Measurements from ENCODE around the gene DNAJC16. TPM values are rescaled to one million over a fixed set of nuclear protein-coding genes. Genes with fewer than 3 reads are reported as not detected.
A peak's percentile ranks its signal among the peaks of the same experiment; 100 is the strongest.
"Not testable (repeated sequence)": the region's sequence is repeated elsewhere in the genome, so short reads cannot be mapped to it uniquely, and the experiment has no call there.

DNAJC16 gene
- total RNA-seq = 10 to 100 TPM; 29.6 to 31.0 TPM
- 1 to 10 TPM; 5.1 to 8.2 TPM for polyA plus RNA-seq

- ChIA-PET POLR2A (ENCODE audit: partially characterized antibody) (interaction anchor here (0.6 to 5.3 kb wide), 15 partner anchors 8 to 1378 kb away, joined by 3 to 28 read pairs (median 3); partner anchors contain the start of gene DDI2), CTCF (ENCODE audit: partially characterized antibody) (interaction anchor here (0.8 to 2.1 kb wide), 4 partner anchors 10 to 127 kb away, joined by 3 to 5 read pairs (median 4); no protein-coding TSS in a partner anchor)
- Histone ChIP-seq H3K4me3 (ENCODE audit: low read length in 2 of 2) (peak within 1 kb of the TSS; percentile 61 to 76), H3K4me1 (ENCODE audit: insufficient read depth, low read length) (peaks cover 40% of the 10 kb centered on the region), H3K36me3 (ENCODE audit: insufficient read depth, low read length) (no peaks in the 10 kb centered on the region), H3K27ac (ENCODE audit: low read depth, low read length) (peak within 1 kb of the TSS; percentile 71), H3K9me3 (ENCODE audit: control insufficient read depth in 1 of 2, low read length in 2 of 2) (no peaks in the 10 kb centered on the region), H3K27me3 (ENCODE audit: insufficient read depth, low read length) (no peaks in the 10 kb centered on the region)
- Mint-ChIP-seq H3K4me1 (peaks cover 32 to 66% (median 45%) of the 10 kb centered on the region in 4 donors), H3K27ac (peak within 1 kb of the TSS; percentile 86 to 100 (median 100)), H3K4me3 (peak within 1 kb of the TSS; percentile 85 to 97 (median 94)), H3K36me3 (peaks cover 4 to 16% of the 10 kb centered on the region in 2 donors), H3K9me3 (peaks cover 0 to 2% (median 0%) of the 10 kb centered on the region in 8 donors), H3K27me3 (no peaks in the 10 kb centered on the region)
- intact Hi-C loops (cut with micrococcal nuclease) = loop anchor here (1.0 to 10.0 kb wide), 4 partner anchors 91 to 1908 kb away; partner anchors contain the start of genes DDI2, RCC2, SDHB and ZBTB17
- peak; percentile 97 to 99 (median 98) for DNase-seq
Observed at GRCh38 chr1:15526490-15527339, at the start of gene DNAJC16. TSS of gene DNAJC16 (plus strand) at chr1:15526848. CDS start at chr1:15529106, 2,258 bp downstream.

- Histone ChIP-seq H3K4me3 (ENCODE audit: low read length in 2 of 2) (no peak overlapping the region), H3K27me3 (ENCODE audit: insufficient read depth, low read length) (no peaks in the 10 kb centered on the region), H3K36me3 (ENCODE audit: insufficient read depth, low read length) (no peaks in the 10 kb centered on the region), H3K4me1 (ENCODE audit: insufficient read depth, low read length) (no peaks in the 10 kb centered on the region), H3K27ac (ENCODE audit: low read depth, low read length) (no peak overlapping the region), H3K9me3 (ENCODE audit: control insufficient read depth in 1 of 2, low read length in 2 of 2) (no peaks in the 10 kb centered on the region)
- H3K9me3 Mint-ChIP-seq = no peaks in the 10 kb centered on the region
- CTCF ChIA-PET (ENCODE audit: partially characterized antibody) = no interaction called here
- DNase-seq = no peak
- H3K27ac Mint-ChIP-seq = no peak overlapping the region
- H3K4me1 Mint-ChIP-seq = no peaks in the 10 kb centered on the region
- POLR2A ChIA-PET (ENCODE audit: partially characterized antibody) = no interaction called here
- H3K4me3 Mint-ChIP-seq = no peak overlapping the region
- no peaks in the 10 kb centered on the region for H3K36me3 Mint-ChIP-seq
- H3K27me3 Mint-ChIP-seq = no peaks in the 10 kb centered on the region
- intact Hi-C loops (cut with micrococcal nuclease) = no loop called here
Observed at GRCh38 chr1:15476927-15477326, 49.7 kb upstream of the DNAJC16 start.

- POLR2A ChIA-PET (ENCODE audit: partially characterized antibody) = no interaction called here
- H3K36me3 ChIP-seq (ENCODE audit: insufficient read depth, low read length) = no peaks in the 10 kb centered on the region
- Mint-ChIP-seq H3K27ac (peak overlapping the region in 1 of 7 donors; percentile 34), H3K4me3 (no peak overlapping the region), H3K36me3 (no peaks in the 10 kb centered on the region), H3K9me3 (no peaks in the 10 kb centered on the region), H3K27me3 (no peaks in the 10 kb centered on the region), H3K4me1 (no peaks in the 10 kb centered on the region)
- H3K27ac ChIP-seq (ENCODE audit: low read depth, low read length) = no peak overlapping the region
- intact Hi-C loops (cut with micrococcal nuclease) = no loop called here
- H3K27me3 ChIP-seq (ENCODE audit: insufficient read depth, low read length) = no peaks in the 10 kb centered on the region
- H3K4me1 ChIP-seq (ENCODE audit: insufficient read depth, low read length) = no peaks in the 10 kb centered on the region
- H3K9me3 ChIP-seq (ENCODE audit: control insufficient read depth in 1 of 2, low read length in 2 of 2) = no peaks in the 10 kb centered on the region
- CTCF ChIA-PET (ENCODE audit: partially characterized antibody) = no interaction called here
- no peak for DNase-seq
- H3K4me3 ChIP-seq (ENCODE audit: low read length in 2 of 2) = no peak overlapping the region
Observed at GRCh38 chr1:15477646-15478212, 48.9 kb upstream of the DNAJC16 start.

- Histone ChIP-seq H3K27ac (ENCODE audit: low read depth, low read length) (no peak overlapping the region), H3K4me1 (ENCODE audit: insufficient read depth, low read length) (no peaks in the 10 kb centered on the region), H3K27me3 (ENCODE audit: insufficient read depth, low read length) (no peaks in the 10 kb centered on the region), H3K4me3 (ENCODE audit: low read length in 2 of 2) (no peak overlapping the region), H3K36me3 (ENCODE audit: insufficient read depth, low read length) (no peaks in the 10 kb centered on the region), H3K9me3 (ENCODE audit: control insufficient read depth in 1 of 2, low read length in 2 of 2) (no peaks in the 10 kb centered on the region)
- no peak for DNase-seq
- ChIA-PET POLR2A (ENCODE audit: partially characterized antibody) (no interaction called here), CTCF (ENCODE audit: partially characterized antibody) (no interaction called here)
- Mint-ChIP-seq H3K9me3 (no peaks in the 10 kb centered on the region), H3K36me3 (peaks cover 2 to 3% of the 10 kb centered on the region in 2 donors), H3K27ac (peak overlapping the region in 2 of 7 donors; percentile 18 to 27), H3K27me3 (no peaks in the 10 kb centered on the region), H3K4me3 (no peak overlapping the region), H3K4me1 (no peaks in the 10 kb centered on the region)
- intact Hi-C loops (cut with micrococcal nuclease) = no loop called here
Observed at GRCh38 chr1:15479654-15480347, 46.8 kb upstream of the DNAJC16 start.

- H3K4me1 ChIP-seq (ENCODE audit: insufficient read depth, low read length); H3K4me3 Mint-ChIP-seq; POLR2A ChIA-PET (ENCODE audit: partially characterized antibody); H3K9me3 Mint-ChIP-seq; H3K9me3 ChIP-seq (ENCODE audit: control insufficient read depth in 1 of 2, low read length in 2 of 2); intact Hi-C loops (cut with micrococcal nuclease); H3K4me1 Mint-ChIP-seq; H3K27ac Mint-ChIP-seq; H3K27me3 Mint-ChIP-seq; H3K36me3 ChIP-seq (ENCODE audit: insufficient read depth, low read length); H3K4me3 ChIP-seq (ENCODE audit: low read length in 2 of 2); H3K27ac ChIP-seq (ENCODE audit: low read depth, low read length); H3K27me3 ChIP-seq (ENCODE audit: insufficient read depth, low read length); DNase-seq; CTCF ChIA-PET (ENCODE audit: partially characterized antibody): not testable (repeated sequence)
- peaks cover 10 to 22% of the 10 kb centered on the region in 2 donors for H3K36me3 Mint-ChIP-seq
Observed at GRCh38 chr1:15482455-15482854, 44.2 kb upstream of the DNAJC16 start.

GRCh38 chr1:15482983-15483543 lies 43.6 kb upstream of the DNAJC16 start:
- H3K27ac Mint-ChIP-seq; DNase-seq; intact Hi-C loops (cut with micrococcal nuclease); H3K27me3 ChIP-seq (ENCODE audit: insufficient read depth, low read length); H3K27ac ChIP-seq (ENCODE audit: low read depth, low read length); H3K27me3 Mint-ChIP-seq; H3K4me3 Mint-ChIP-seq; POLR2A ChIA-PET (ENCODE audit: partially characterized antibody); H3K4me3 ChIP-seq (ENCODE audit: low read length in 2 of 2); CTCF ChIA-PET (ENCODE audit: partially characterized antibody); H3K9me3 ChIP-seq (ENCODE audit: control insufficient read depth in 1 of 2, low read length in 2 of 2); H3K4me1 ChIP-seq (ENCODE audit: insufficient read depth, low read length); H3K36me3 ChIP-seq (ENCODE audit: insufficient read depth, low read length); H3K9me3 Mint-ChIP-seq; H3K4me1 Mint-ChIP-seq: not testable (repeated sequence)
- H3K36me3 Mint-ChIP-seq = peaks cover 10 to 23% of the 10 kb centered on the region in 2 donors

GRCh38 chr1:15483971-15484370 lies 42.7 kb upstream of the DNAJC16 start:
- CTCF ChIA-PET (ENCODE audit: partially characterized antibody) = no interaction called here
- Histone ChIP-seq H3K36me3 (ENCODE audit: insufficient read depth, low read length) (no peaks in the 10 kb centered on the region), H3K27ac (ENCODE audit: low read depth, low read length) (no peak overlapping the region), H3K4me1 (ENCODE audit: insufficient read depth, low read length) (no peaks in the 10 kb centered on the region), H3K27me3 (ENCODE audit: insufficient read depth, low read length) (no peaks in the 10 kb centered on the region), H3K9me3 (ENCODE audit: control insufficient read depth in 1 of 2, low read length in 2 of 2) (no peaks in the 10 kb centered on the region), H3K4me3 (ENCODE audit: low read length in 2 of 2) (no peak overlapping the region)
- intact Hi-C loops (cut with micrococcal nuclease) = no loop called here
- H3K4me1 Mint-ChIP-seq = no peaks in the 10 kb centered on the region
- no peak for DNase-seq
- H3K27me3 Mint-ChIP-seq = no peaks in the 10 kb centered on the region
- H3K4me3 Mint-ChIP-seq = no peak overlapping the region
- peak overlapping the region in 1 of 7 donors; percentile 35 for H3K27ac Mint-ChIP-seq
- H3K36me3 Mint-ChIP-seq = peaks cover 10 to 26% of the 10 kb centered on the region in 2 donors
- peaks cover 0 to 2% (median 0%) of the 10 kb centered on the region in 8 donors for H3K9me3 Mint-ChIP-seq
- POLR2A ChIA-PET (ENCODE audit: partially characterized antibody) = no interaction called here
